ENCODE measurements around the gene MRTFA.

DNA sequence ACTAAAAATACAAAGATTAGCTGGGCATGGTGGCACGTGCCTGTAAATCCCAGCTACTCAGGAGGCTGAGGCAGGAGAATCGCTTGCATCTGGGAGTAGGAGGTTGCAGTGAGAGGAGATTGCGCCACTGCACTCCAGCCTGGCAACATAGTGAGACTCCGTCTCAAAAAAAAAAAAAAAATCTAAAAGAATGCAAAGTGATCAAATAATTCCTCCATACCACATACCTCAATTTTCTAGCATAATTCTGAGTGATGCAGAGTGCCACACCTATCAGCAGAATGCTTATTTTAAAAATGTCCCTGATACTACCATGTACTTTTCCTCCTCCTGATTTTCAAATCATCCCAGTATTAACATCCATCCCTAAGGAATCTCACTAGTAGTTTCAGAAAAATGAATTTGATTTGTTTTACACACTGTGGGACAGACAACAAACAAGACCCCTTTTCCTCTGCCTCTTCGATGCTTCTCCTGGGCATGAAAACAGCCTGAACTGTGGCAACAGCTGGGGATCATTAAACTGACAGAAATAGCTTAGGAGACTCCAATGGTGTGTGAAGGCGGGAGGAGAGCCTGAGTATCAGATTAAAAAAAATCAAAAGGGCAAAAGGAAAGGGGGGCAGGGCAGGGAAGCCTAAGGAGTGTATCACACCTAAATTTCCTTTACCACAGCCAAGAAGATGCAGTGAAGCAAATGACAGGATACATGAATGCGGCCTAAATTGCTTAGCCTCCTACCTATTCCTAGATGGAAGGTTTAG is 151.4 kb downstream of the MRTFA start:
- TF ChIP-seq POLR2A (IDR thresholded peaks at IDR 0.05) = no peak
- TF ChIP-seq, protein P1, sequence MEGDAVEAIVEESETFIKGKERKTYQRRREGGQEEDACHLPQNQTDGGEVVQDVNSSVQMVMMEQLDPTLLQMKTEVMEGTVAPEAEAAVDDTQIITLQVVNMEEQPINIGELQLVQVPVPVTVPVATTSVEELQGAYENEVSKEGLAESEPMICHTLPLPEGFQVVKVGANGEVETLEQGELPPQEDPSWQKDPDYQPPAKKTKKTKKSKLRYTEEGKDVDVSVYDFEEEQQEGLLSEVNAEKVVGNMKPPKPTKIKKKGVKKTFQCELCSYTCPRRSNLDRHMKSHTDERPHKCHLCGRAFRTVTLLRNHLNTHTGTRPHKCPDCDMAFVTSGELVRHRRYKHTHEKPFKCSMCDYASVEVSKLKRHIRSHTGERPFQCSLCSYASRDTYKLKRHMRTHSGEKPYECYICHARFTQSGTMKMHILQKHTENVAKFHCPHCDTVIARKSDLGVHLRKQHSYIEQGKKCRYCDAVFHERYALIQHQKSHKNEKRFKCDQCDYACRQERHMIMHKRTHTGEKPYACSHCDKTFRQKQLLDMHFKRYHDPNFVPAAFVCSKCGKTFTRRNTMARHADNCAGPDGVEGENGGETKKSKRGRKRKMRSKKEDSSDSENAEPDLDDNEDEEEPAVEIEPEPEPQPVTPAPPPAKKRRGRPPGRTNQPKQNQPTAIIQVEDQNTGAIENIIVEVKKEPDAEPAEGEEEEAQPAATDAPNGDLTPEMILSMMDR (IDR thresholded peaks at IDR 0.05) = no peak

All from right lobe of liver (tissue), 4 donors.